Adipose tissue (tissue), 3 donors: ENCODE measurements around the gene BRCC3. TPM values are rescaled to one million over a fixed set of nuclear protein-coding genes. Genes with fewer than 3 reads are reported as not detected.

Experiments used
- H3K27ac ChIP-seq: one replicate; pipeline ENCODE4 v1.5.1; 2013; ENCODE audit warnings: low read depth, low read length
- WGBS, 3 donors: extraction: QIAGEN DNeasy Blood & Tissue Kit; methylation state at CpG; one replicate each; pipeline ENCODE4 v1.1.7; 2013; 5-methylcytosine and 5-hydroxymethylcytosine counted together
- polyA plus RNA-seq, 3 donors: library from polyadenylated mRNA; stranded (reverse); fragments of 200-250 nt; gene quantifications; one replicate each; pipeline ENCODE4 v1.2.3, GENCODE V29; 2013
- donor health status: healthy with polysubstance abuse.
- donor health status: Bipolar disorder and iron deficiency.
- donor health status: healthy.

The BRCC3 gene
- polyA plus RNA-seq, 3 donors, result 7.7 to 10.1 (median 7.8) TPM

DNA sequence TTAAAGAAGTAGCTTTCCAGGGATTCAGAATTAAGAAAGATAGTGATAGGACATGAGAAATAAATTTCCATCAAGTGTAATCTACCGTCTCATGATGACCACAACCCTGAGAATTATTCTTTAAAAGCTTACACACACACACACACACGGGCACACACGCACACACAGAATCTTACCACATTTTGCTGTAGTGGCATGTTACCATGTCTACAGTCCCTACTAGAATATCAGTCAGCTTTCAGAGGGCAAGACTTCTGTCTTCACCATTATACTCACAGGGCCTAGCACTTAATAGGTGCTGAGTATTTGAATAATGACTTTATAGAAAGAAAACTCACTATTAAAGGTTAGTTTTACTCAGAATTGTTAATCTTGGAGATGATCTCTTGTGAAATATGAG, 15.8 kb upstream of the BRCC3 start:
- 85 to 90% (median 89%) methylated on average over 3 of the region's 3 CpGs for WGBS, 3 donors
- H3K27ac ChIP-seq, result no peak overlapping the region

DNA sequence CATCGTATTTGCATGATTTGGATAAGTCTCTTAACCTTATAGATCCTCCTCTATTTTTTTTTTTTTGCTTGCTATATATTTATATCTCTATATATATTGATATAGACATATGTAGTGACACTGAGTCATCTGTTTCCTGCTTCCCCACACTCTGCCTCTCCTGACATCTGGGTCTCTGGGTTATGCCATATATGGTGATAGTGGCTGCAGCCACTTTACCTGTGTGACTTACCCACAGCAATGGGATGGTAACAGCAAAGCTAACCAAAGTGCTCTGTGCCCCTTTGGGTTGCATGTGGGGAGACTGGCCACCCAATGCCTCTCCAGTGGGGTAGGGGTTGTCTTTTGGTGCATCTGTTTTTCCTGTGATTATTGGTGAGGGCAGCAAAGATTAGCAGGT, 14.8 kb upstream of the BRCC3 start:
- H3K27ac ChIP-seq, result no peak overlapping the region
- 61 to 94% (median 86%) methylated on average over 1 of the region's 1 CpG for WGBS, 3 donors

GRCh38 chrX:155056877-155057792, 14.2 kb upstream of the BRCC3 start:
- WGBS, 3 donors, result 8 to 20% (median 15%) methylated on average over 22 to 25 of the region's 25 CpGs
- no peak overlapping the region for H3K27ac ChIP-seq

DNA sequence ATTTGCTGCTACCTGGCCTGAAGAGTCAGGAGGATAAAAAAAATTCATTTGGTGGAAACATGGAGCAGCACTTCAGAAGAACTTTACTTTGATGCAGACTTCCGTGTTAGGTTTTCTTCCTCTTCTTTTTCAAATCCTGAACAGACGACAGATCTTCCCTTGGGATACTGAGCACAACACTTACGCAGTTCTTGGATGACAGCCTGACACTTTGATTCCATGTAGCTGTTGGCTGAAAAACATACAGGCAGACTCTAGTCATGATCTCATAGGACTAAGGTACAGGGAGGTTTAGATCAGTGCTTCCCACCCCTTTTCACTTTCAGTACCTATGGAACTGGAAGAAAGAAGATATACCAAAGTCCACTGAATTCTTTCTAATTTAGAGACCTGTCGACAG, 9.5 kb upstream of the BRCC3 start:
- no peak overlapping the region for H3K27ac ChIP-seq
- 64 to 83% (median 74%) methylated on average over 4 of the region's 4 CpGs for WGBS, 3 donors

- H3K27ac ChIP-seq, result no peak overlapping the region
Measured at GRCh38 chrX:155065035-155065734, 6.1 kb upstream of the BRCC3 start.

DNA sequence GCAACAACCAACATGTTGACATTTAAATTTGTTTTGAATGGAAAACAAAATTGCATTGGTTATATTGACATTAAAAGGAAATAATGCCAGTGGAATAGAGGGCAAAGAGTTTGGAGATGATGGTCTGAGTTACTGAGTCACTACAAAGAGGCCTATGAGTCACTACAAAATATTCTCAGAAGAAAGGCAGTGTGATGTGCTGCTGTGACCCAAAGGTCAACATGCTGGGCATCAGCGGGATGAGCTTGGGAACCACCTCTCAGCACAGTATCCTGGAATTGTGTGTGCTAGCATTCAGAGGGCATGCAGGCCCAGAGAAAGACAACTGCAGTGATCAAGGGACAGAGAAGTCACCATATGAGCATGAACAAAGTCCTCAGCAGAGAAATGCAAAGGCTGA, 3.1 kb upstream of the BRCC3 start:
- WGBS, 3 donors, result 63 to 82% (median 73%) methylated on average over 1 of the region's 1 CpG

More at GRCh38 chrX:155065035-155065734, 6.1 kb upstream of the BRCC3 start:
- WGBS, 3 donors, result 73 to 84% (median 82%) methylated on average over 8 of the region's 8 CpGs

GRCh38 chrX:155069414-155069813, 1.9 kb upstream of the BRCC3 start:
- H3K27ac ChIP-seq, result no peak overlapping the region
- 70 to 97% (median 78%) methylated on average over 1 of the region's 1 CpG for WGBS, 3 donors

More for the DNA sequence above, 3.1 kb upstream of the BRCC3 start:
- H3K27ac ChIP-seq, result no peak overlapping the region

DNA sequence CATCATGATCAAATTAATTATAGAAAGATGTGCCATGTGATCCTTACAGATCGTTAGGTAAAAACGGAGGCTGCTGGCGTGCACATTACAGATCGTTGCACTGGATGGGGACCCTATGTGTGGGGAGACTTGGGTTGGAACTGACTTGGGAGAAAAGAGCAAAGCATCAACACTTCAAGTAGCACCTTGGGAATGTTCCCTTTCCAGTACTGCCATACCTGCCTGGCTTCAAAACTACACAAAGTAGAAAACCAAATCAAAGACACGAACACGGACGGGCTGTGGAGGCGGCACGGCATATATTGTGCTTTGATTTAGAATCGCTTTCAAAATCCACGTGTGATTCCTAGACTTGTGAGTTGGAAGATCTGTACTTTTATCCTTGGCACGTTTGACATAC, 1.3 kb upstream of the BRCC3 start:
- 2 to 33% (median 5%) methylated on average over 12 of the region's 12 CpGs for WGBS, 3 donors
- H3K27ac ChIP-seq, result no peak overlapping the region

GRCh38 chrX:155070663-155070974, 689 bp upstream of the BRCC3 start:
- WGBS, 3 donors, result 0 to 39% (median 0%) methylated on average over 16 of the region's 16 CpGs

DNA sequence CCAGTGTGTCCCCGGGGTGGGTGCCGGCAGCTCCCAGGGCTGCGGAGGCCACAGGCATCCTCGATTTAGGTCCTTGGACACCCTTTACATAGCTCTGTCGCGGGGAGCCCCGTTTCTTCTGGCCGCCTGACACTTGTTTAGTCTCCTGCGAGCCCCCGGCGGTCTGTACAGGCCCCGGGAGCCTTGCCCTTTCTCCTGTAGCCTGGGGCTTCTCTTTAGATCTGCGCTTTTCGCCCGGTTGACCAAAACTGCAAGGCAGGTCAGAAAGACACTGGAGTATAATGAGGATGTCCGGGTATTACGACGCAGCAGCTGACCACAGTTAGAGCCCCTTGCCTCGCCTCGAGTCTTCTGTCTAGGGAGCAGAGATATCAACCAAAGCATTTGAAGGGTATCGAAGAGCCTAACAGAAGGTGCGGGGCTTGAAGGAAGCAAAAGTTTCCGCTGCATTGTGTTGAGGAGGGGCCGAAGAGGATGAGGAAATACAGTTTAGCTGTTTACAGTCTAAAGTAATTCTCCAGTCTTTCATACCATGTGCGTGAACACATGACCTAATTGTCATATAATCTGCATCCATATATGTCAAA, 479 bp downstream of the BRCC3 start:
- no peak overlapping the region for H3K27ac ChIP-seq
- 0 to 37% (median 1%) methylated on average over 25 of the region's 25 CpGs for whole genome bisulfite sequencing, 3 donors

More at GRCh38 chrX:155070663-155070974, 689 bp upstream of the BRCC3 start:
- no peak overlapping the region for H3K27ac ChIP-seq

- 73 to 86% (median 77%) methylated on average over 21 to 24 of the region's 24 CpGs for WGBS, 3 donors
- no peak overlapping the region for H3K27ac ChIP-seq
Measured at GRCh38 chrX:155086202-155086840, 15.0 kb downstream of the BRCC3 start.

DNA sequence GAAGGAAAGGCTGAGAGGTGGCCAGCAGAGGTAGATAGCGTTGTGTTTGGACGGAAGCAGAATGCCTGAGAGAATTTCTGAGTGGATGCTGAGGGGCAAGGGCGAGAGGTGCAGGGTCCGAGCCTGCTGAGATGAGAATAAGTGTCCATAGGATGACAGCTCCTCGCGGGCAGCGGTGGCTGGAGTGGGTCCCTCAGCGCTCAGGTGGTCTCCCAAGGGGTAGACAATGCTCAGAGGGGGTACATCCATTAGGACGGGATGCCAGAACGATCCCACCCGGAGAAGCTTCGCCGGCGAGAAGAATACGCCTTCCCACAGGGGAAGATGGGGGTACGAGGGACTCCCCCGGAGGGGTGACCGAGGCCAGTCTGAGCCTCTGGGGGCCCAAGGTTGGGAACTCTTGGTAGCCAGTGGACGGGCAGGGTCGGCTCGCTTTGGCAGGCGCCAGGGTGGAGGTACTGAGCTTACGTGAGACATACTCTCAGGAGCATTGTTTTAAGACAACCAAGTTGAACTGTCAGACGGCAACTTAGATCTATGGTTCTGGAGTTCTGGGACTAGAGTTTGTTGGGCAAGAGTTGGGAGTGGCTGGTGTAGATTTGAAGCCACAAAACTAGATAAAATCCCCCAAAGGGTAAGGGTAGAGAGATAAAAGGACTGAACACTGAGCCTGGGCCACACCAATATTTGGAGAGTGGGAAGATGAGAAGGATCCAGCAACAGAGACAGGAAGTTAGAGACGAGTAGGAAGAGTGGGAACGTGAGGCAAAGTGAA, 15.8 kb downstream of the BRCC3 start:
- 86 to 95% (median 95%) methylated on average over 26 of the region's 26 CpGs for WGBS, 3 donors
- no peak overlapping the region for H3K27ac ChIP-seq

GRCh38 chrX:155094468-155095061, 23.3 kb downstream of the BRCC3 start:
- 21 to 54% (median 39%) methylated on average over 4 of the region's 4 CpGs for WGBS, 3 donors
- H3K27ac ChIP-seq, result no peak overlapping the region

- no peak overlapping the region for H3K27ac ChIP-seq
- 84 to 100% (median 94%) methylated on average over 2 of the region's 2 CpGs for WGBS, 3 donors
Measured at GRCh38 chrX:155105919-155106318, 34.6 kb downstream of the BRCC3 start.

GRCh38 chrX:155108427-155108826, 37.1 kb downstream of the BRCC3 start:
- no peak overlapping the region for H3K27ac ChIP-seq

DNA sequence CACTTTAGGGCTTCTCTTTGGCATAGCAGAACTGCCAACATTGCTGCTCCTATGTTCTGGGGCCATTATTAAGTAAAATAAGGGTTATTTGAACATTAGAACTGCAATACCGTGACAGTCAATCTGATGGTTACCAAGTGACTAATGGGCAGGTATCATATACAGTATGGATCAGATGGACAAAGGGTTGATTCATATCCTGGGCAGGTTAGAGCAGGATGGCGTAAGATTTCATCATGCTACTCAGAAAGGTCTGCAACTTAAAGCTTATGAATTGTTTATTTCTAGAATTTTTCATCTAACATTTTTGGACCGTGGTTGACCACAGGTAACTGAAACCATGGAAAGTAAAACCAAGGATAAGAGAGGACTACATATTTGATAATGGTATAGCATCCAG, 40.9 kb downstream of the BRCC3 start:
- H3K27ac ChIP-seq, result no peak overlapping the region
- WGBS, 3 donors, result 81 to 100% (median 90%) methylated on average over 3 of the region's 3 CpGs

DNA sequence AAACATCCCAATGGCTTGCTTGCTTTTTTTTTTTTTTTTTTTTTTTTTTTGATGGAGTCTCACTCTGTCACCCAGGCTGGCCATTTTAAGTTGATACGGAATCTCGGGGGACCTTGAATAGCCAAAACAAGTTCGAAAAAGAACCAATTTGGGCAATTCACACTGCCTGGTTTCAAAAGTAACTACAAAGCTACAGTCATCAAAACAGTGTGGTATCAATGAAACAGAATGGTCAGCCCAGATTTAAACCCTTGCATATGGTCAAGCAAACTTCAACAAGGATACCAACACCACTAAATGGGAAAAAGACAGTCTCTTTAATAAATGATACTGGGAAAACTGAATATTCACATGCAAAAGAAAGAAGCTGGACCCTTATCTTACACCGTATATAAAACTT, 41.8 kb downstream of the BRCC3 start:
- 84 to 97% (median 96%) methylated on average over 4 of the region's 4 CpGs for WGBS, 3 donors

More for the DNA sequence above, 41.8 kb downstream of the BRCC3 start:
- H3K27ac ChIP-seq, result no peak overlapping the region
